ENCODE results near the gene GRHL1. TPM values are rescaled to one million over a fixed set of nuclear protein-coding genes. Genes with fewer than 3 reads are reported as not detected.

GRHL1 gene
- total and polyA plus RNA-seq, 2 experiments from 2014 or later = 2.9 to 4.2 TPM

DNA sequence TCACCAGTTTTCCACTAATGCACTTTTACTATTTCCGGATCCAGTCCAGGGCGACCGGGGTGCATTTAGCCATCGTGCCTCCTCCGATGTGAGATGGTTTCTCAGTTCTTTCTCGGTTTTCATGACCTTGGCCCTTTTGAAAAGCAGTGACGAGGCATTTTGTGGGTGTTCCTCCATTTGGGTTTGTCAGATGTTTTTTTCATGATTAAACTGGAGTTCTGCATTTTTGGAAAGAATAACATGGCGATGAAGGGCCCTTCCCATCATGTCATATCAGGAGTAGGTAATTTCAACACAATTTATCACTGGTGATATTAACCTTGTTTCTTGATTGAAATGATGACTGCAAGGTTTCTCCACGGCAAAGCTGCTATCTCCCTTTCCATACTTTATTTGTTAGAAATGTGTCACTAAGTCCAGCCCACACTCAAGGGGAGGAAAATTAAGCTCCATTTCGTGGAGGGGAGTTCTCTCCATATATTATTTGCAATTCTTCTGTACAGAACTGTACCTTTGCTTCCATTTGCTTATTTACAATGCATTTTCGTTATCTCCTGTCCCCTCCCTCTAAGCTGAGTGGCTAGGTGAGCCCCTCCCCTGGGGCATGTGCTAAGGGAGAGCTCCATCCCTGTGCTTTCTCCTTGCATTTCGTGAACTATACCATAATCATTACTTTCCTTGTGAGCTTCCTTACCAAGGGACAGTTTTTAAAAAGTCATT, 83.0 kb downstream of the GRHL1 start:
- H3K9me3 Mint-ChIP-seq = no peaks in the 10 kb centered on the region
- peaks cover 10% of the 10 kb centered on the region for H3K4me1 Mint-ChIP-seq
- no peaks in the 10 kb centered on the region for H3K79me2 ChIP-seq (replicated peaks; ENCODE audit: insufficient read depth)
- no peak overlapping the region for H3K4me3 Mint-ChIP-seq
- no peak for ATAC-seq
- DNase-seq (ENCODE audit: low spot score) = no peak
- no peak overlapping the region for H3K27ac Mint-ChIP-seq
- H3K4me1 ChIP-seq (ENCODE audit: insufficient read depth) = peaks cover 6% of the 10 kb centered on the region
- H3K9me2 ChIP-seq (ENCODE audit: insufficient read depth) = no peaks in the 10 kb centered on the region
- peaks cover 4% of the 10 kb centered on the region for H3K27me3 Mint-ChIP-seq (ENCODE audit: insufficient read depth, low read depth, poor library complexity)
- H4K20me1 ChIP-seq (replicated peaks; ENCODE audit: insufficient read depth) = no peaks in the 10 kb centered on the region
- no peak for TF ChIP-seq POLR2AphosphoS5 (IDR thresholded peaks at IDR 0.05; ENCODE audit: low read depth)
- TF ChIP-seq, protein P1, sequence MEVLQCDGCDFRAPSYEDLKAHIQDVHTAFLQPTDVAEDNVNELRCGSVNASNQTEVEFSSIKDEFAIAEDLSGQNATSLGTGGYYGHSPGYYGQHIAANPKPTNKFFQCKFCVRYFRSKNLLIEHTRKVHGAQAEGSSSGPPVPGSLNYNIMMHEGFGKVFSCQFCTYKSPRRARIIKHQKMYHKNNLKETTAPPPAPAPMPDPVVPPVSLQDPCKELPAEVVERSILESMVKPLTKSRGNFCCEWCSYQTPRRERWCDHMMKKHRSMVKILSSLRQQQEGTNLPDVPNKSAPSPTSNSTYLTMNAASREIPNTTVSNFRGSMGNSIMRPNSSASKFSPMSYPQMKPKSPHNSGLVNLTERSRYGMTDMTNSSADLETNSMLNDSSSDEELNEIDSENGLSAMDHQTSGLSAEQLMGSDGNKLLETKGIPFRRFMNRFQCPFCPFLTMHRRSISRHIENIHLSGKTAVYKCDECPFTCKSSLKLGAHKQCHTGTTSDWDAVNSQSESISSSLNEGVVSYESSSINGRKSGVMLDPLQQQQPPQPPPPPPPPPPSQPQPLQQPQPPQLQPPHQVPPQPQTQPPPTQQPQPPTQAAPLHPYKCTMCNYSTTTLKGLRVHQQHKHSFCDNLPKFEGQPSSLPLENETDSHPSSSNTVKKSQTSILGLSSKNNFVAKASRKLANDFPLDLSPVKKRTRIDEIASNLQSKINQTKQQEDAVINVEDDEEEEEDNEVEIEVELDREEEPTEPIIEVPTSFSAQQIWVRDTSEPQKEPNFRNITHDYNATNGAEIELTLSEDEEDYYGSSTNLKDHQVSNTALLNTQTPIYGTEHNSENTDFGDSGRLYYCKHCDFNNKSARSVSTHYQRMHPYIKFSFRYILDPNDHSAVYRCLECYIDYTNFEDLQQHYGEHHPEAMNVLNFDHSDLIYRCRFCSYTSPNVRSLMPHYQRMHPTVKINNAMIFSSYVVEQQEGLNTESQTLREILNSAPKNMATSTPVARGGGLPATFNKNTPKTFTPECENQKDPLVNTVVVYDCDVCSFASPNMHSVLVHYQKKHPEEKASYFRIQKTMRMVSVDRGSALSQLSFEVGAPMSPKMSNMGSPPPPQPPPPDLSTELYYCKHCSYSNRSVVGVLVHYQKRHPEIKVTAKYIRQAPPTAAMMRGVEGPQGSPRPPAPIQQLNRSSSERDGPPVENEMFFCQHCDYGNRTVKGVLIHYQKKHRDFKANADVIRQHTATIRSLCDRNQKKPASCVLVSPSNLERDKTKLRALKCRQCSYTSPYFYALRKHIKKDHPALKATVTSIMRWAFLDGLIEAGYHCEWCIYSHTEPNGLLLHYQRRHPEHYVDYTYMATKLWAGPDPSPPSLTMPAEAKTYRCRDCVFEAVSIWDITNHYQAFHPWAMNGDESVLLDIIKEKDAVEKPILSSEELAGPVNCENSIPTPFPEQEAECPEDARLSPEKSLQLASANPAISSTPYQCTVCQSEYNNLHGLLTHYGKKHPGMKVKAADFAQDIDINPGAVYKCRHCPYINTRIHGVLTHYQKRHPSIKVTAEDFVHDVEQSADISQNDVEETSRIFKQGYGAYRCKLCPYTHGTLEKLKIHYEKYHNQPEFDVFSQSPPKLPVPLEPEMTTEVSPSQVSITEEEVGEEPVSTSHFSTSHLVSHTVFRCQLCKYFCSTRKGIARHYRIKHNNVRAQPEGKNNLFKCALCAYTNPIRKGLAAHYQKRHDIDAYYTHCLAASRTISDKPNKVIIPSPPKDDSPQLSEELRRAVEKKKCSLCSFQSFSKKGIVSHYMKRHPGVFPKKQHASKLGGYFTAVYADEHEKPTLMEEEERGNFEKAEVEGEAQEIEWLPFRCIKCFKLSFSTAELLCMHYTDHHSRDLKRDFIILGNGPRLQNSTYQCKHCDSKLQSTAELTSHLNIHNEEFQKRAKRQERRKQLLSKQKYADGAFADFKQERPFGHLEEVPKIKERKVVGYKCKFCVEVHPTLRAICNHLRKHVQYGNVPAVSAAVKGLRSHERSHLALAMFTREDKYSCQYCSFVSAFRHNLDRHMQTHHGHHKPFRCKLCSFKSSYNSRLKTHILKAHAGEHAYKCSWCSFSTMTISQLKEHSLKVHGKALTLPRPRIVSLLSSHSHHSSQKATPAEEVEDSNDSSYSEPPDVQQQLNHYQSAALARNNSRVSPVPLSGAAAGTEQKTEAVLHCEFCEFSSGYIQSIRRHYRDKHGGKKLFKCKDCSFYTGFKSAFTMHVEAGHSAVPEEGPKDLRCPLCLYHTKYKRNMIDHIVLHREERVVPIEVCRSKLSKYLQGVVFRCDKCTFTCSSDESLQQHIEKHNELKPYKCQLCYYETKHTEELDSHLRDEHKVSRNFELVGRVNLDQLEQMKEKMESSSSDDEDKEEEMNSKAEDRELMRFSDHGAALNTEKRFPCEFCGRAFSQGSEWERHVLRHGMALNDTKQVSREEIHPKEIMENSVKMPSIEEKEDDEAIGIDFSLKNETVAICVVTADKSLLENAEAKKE (CRISPR knock-in tag; IDR thresholded peaks at IDR 0.05) = no peak
- no peak for TF ChIP-seq EZH2 (IDR thresholded peaks at IDR 0.05; ENCODE audit: low read depth, unreplicated experiment)
- H3K36me3 Mint-ChIP-seq (ENCODE audit: low read depth) = no peaks in the 10 kb centered on the region
- H3K27me3 ChIP-seq (ENCODE audit: insufficient read depth) = no peaks in the 10 kb centered on the region
- no peak overlapping the region for H3K4me2 ChIP-seq
- H2AFZ ChIP-seq = no peak overlapping the region
- H3K36me3 ChIP-seq (ENCODE audit: insufficient read depth) = no peaks in the 10 kb centered on the region
- no peaks in the 10 kb centered on the region for H3F3A ChIP-seq (replicated peaks; ENCODE audit: low read depth)
- H3K27ac ChIP-seq (ENCODE audit: low read depth) = no peak overlapping the region
- H3K4me3 ChIP-seq = no peak overlapping the region

GRCh38 chr2:10035053-10035422, 83.5 kb downstream of the GRHL1 start:
- no peak overlapping the region for H3K27ac Mint-ChIP-seq
- Histone ChIP-seq H2AFZ (no peak overlapping the region), H3K4me1 (ENCODE audit: insufficient read depth) (peaks cover under 1% of the 10 kb centered on the region; the same call in 1 of the 2 replicates), H3K79me2 (replicated peaks; ENCODE audit: insufficient read depth) (no peaks in the 10 kb centered on the region), H3K27me3 (ENCODE audit: insufficient read depth) (no peaks in the 10 kb centered on the region), H4K20me1 (replicated peaks; ENCODE audit: insufficient read depth) (no peaks in the 10 kb centered on the region), H3K36me3 (ENCODE audit: insufficient read depth) (no peaks in the 10 kb centered on the region), H3F3A (replicated peaks; ENCODE audit: low read depth) (no peaks in the 10 kb centered on the region), H3K9me2 (ENCODE audit: insufficient read depth) (no peaks in the 10 kb centered on the region), H3K4me2 (no peak overlapping the region), H3K4me3 (no peak overlapping the region), H3K27ac (ENCODE audit: low read depth) (no peak overlapping the region)
- no peak overlapping the region for H3K4me3 Mint-ChIP-seq
- TF ChIP-seq ZNF331 (CRISPR knock-in tag; IDR thresholded peaks at IDR 0.05; ENCODE audit: low read depth) (no peak), POLR2AphosphoS5 (IDR thresholded peaks at IDR 0.05; ENCODE audit: low read depth) (no peak), STAT1 (IDR thresholded peaks at IDR 0.05; ENCODE audit: unreplicated experiment) (no peak), NANOG (IDR thresholded peaks at IDR 0.05; ENCODE audit: borderline replicate concordance) (no peak)
- TF ChIP-seq, protein P1 (CRISPR knock-in tag; IDR thresholded peaks at IDR 0.05) = no peak
- ATAC-seq (no peak), DNase-seq (ENCODE audit: low spot score) (no peak)
- H3K4me1 Mint-ChIP-seq = peaks cover 5% of the 10 kb centered on the region
- H3K27me3 Mint-ChIP-seq (ENCODE audit: insufficient read depth, low read depth, poor library complexity) = peaks cover 8% of the 10 kb centered on the region
- H3K9me3 Mint-ChIP-seq = no peaks in the 10 kb centered on the region
- H3K36me3 Mint-ChIP-seq (ENCODE audit: low read depth) = no peaks in the 10 kb centered on the region
